Activated CD8-positive, alpha-beta memory T cell treated with anti-CD3 and anti-CD28 coated beads for 48 hours (primary cell): ENCODE results near the gene REM2.

Source experiments
- DNase-seq, 3 experiments: peaks; one replicate each; pipeline ENCODE4 v3.0.0-alpha.2; 2020; ENCODE audit warnings: low read depth in 2 of 3, low spot score in 2 of 3

The REM2 gene

DNA sequence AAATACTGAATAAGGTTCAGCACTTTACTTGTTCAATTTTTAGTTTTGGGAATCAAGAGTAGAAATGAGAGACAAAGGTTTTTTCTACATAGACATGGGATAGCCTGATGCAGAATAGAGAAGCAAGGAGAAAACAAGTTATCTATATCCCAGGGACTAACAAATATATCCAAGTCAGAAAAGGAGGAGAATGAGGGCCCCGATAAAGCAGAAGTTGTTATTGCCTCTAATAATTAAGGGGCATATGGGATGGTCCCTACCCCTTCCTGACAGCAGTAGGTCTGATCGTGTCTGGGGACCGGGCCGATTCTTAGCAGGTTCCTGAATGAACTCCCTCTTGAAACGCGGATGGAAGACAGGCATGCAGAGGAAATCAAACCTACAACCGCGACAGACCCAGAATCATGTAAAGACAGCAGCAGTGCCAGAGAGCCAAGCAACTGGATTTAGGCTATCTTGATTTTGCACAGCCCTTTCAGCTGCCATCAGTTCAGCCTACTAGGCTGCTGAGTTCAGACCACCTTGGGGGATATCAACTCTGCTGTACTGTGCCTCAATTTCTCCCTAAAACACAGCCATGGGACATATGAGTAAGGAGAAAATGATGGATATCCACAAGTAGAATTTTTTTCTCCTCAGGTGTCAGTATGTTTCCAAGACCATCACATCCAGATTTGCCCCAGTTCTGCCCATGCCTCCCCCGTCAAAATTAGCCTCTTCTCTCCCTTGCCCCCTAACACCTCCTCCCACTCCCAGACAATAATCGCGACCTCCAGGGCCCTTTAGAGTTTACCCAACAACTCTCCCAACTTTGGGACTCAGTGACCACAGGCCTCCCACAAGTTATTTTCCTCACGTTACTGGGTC, 45.4 kb downstream of the REM2 start:
- DNase-seq = no peak

DNA sequence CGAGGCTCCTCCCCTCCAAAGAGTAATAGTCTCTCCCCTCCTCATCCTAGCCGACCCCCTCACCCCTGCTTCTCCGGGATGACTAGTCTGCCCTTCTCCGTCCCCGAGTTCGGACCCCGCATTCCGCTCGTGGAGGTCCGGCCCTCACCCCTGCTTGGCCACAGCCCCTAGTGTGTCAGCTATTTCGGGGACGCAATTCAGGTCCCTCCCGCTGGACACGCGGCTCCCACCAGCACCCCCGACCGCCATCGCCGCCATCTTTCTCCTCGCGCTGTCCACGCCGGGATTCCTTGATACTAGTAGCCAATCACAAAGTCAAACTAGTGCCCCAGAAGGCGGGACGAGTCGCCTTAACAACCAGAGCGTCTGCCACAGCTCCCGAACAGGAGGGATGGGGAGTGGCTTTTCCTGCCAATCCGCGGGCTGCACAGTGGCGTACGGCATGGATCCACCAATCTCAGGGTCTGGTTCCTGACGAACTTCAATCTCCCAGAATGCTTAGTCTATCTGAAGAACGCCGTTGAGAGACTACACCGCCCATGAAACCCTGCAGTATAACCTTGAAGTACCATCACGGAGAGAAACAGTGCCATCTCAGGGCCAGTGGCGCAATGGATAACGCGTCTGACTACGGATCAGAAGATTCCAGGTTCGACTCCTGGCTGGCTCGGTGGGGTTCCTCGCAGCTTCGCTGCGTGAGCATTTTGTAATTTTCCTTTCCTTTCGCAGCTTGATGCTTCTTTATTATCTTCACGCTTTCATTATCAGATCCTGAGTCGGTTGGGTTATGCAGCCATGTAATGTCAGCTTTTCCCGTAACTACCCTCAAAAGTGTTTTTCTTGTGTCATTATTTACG, 46.3 kb downstream of the REM2 start, which contains the start of gene PRMT5:
TSS of gene PRMT5 (minus strand) at position 273 of the 857 bp plus-strand sequence. CDS start at position 258, 15 bp downstream.
- DNase-seq = peak; percentile 90 to 100 (median 99)

DNA sequence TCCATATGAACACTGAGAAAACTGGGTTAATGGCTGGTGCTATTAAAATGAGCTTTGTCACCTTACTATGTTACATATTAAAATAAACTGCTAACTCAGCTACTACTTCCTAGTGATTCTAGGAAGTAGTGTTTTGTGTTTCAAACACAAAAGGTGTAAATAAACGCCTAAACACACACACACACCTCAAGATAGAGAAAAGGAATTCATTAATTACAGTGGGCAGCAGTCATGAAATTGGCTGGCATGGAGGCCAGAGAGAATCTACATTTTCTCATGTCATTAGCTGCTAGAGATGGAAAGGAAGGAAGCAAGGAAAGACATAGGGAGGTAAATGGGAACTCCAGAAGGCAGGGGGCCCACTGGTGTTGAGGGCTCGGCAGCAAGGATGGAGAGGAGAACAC, 46.9 kb downstream of the REM2 start:
- no peak for DNase-seq

DNA sequence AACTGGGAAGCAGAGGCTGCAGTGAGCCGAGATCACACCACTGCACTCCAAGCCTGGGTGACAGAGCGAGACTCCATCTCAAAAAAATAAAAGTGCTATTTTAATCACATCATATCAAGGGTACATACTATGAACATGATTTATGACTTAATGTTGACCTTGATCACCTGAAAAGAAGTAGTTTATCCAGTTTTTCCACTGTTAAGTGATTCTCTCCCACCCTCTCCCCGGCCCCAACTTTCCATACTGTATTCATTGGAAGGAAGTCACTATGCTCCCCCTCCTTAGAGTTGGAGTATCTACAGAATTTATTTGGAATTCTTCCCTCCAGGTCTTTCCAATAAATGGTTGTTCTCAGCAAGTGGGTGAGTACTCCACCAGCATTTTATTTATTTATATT, 49.1 kb downstream of the REM2 start:
- no peak for DNase-seq

DNA sequence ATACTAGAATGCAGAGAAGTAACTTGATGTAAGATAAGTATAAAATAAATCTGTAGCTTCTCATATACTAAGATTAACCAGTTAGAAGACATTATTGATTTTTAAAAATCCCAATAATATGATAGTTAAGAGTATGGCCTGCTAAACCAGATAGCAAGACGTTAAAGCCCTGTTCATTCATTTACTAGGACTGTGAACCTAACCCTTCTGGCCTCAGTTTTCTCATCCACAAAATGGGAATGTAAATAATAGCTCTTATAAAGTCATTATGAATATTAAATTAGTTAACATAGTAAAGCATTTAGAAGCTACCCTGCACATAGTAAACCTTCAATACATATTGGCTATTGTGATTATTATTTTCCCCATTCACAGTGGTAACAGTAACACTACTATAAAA, 52.1 kb downstream of the REM2 start:
- DNase-seq = no peak
